K562 (cell line): ENCODE measurements around the gene CRTC3. TPM values are rescaled to one million over a fixed set of nuclear protein-coding genes. Genes with fewer than 3 reads are reported as not detected.

Experiments used
- KAT7 ChIP-seq: sonication (generic); formaldehyde crosslinking; IDR thresholded peaks from 2 replicates; pipeline ENCODE4 v1.8.0; 2022; ENCODE audit warnings: missing genetic modification reagents, mild to moderate bottlenecking, borderline replicate concordance
- MAFG ChIP-seq: fragments of 450-650 bp; conservative IDR thresholded peaks from 2 replicates; pipeline ENCODE4 v1.6.1; 2016; ENCODE audit warnings: missing genetic modification characterization, missing compliant biosample characterization
- MLLT1 ChIP-seq, 2 experiments: fragments of 450-650 bp; IDR thresholded peaks; 2 replicates each; pipeline ENCODE4 v1.6.1; 2016
- NR2C1 ChIP-seq, 2 experiments: fragments of 450-650 bp; IDR thresholded peaks; 2 replicates each; pipeline ENCODE4 v1.6.1; 2017; ENCODE audit warnings: mild to moderate bottlenecking in 2 of 2, antibody characterized with exemption in 1 of 2, inconsistent platforms in 1 of 2, missing compliant biosample characterization in 1 of 2, missing genetic modification characterization in 1 of 2
- TSHZ1 ChIP-seq: fragments of 250-450 bp; sonication (Bioruptor Pico); IDR thresholded peaks from 2 replicates; pipeline ENCODE4 v1.4.0; 2020; ENCODE audit warnings: mild to moderate bottlenecking, moderate library complexity
- U2AF1 ChIP-seq: fragments of 200-400 bp; formaldehyde crosslinking; optimal IDR thresholded peaks from 2 replicates; pipeline ENCODE3; 2017; ENCODE audit warnings: mild to moderate bottlenecking, low read depth, low read length, moderate library complexity
- ZBTB17 ChIP-seq: fragments of 450-650 bp; formaldehyde crosslinking; IDR thresholded peaks from 2 replicates; pipeline ENCODE4 v1.4.0; 2020; ENCODE audit warnings: mild to moderate bottlenecking
- ZNF175 ChIP-seq: fragments of 200-800 bp; sonication (Bioruptor generic); IDR thresholded peaks from 2 replicates; pipeline ENCODE4 v1.6.1; 2016; ENCODE audit warnings: low read depth, mild to moderate bottlenecking, missing genetic modification characterization, missing compliant biosample characterization
- ZNF589 ChIP-seq: fragments of 200-800 bp; sonication (Bioruptor generic); IDR thresholded peaks from 2 replicates; pipeline ENCODE4 v1.6.1; 2016; ENCODE audit warnings: low read depth, missing genetic modification characterization, missing compliant biosample characterization
- polyA plus RNA-seq, 8 experiments: library from polyadenylated mRNA; depleted of rRNA in 4 of 8; stranded (reverse) in 5 of 8; unstranded in 3 of 8; fragments of >200 nt; fragmentation: Nextera tagmentation in 2 of 8; fragmentation: Illumina TruSeq in 1 of 8; extraction: Ambion mirVana in 2 of 8; extraction: Trizol in 1 of 8; gene quantifications; 2 replicates each; pipeline versions ENCODE4 v1.2.1 to v1.2.3, GENCODE V29; 2011 to 2014; ENCODE audit warnings: inconsistent platforms in 1 of 8, missing spikeins in 1 of 8
- total RNA-seq, 7 experiments: library from RNA; depleted of rRNA in 6 of 7; stranded (reverse); fragments of >200 nt in 6 of 7; fragmentation: Illumina TruSeq in 2 of 7; extraction: Trizol in 2 of 7; gene quantifications; 2 replicates each; pipeline versions ENCODE4 v1.2.1 to v1.2.3, GENCODE V29; 2011 to 2021; ENCODE audit warnings: low replicate concordance in 1 of 7
- TF ChIP-seq, protein P1 (sequence below): sonication (generic); formaldehyde crosslinking; IDR thresholded peaks from 2 replicates; pipeline ENCODE4 v1.8.0; 2023; ENCODE audit warnings: missing genetic modification reagents, mild to moderate bottlenecking, borderline replicate concordance

The CRTC3 gene
- total and polyA plus RNA-seq, 9 of the 15 experiments (the other 6 are each of a cell fraction or from before 2014, with no cell fraction given), result 1.2 to 19.0 (median 11.6) TPM

DNA sequence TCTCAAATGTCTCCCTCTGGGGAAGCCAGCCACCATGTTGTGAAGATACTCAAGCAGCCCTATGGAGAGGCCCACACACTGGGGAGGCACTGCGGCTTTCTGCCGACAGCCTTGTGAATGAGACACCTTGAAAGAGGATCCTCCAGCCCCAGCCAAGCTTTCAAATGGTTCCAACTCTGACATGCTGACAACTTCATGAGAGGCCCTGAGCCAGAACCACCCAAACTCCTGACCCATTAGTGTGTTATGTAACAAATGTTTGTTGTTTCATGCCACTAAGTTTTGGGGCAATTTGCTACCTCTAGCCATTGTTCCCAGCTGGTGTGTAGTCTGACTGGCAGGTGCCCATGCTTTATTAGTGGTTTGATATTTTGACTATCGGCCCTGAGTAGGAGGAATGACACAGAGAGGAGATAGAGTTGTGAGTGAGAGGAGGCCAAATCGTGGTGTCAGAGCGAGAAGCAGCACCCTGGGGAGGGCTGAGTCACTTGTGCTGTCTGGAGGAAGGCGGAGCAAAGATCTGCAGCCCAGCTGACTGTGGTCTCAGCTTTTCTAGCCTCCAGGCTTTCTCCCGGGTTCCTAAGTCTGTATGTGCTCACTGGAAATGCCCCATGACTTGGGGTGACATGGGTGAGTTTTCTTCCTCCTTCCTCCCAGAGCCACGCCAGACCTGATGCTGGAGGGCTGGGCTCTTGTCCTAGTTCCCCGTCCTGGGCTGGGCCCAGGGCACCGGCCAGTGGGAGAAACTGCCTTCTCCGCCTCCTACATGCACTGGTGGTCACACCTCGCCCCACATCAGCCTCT is 130.7 kb downstream of the CRTC3 start (continued):
- TF ChIP-seq ZBTB17 (CRISPR knock-in tag) (no peak), TSHZ1 (no peak), ZNF175 (peak; percentile 23; the same call in 1 of the 2 replicates), MLLT1 (IDR thresholded peaks at IDR 0.05) (peak in 1 of 2 experiments; percentile 69; a peak in 1 of 4 replicates), MAFG (tag) (peak; percentile 44; the same call in 1 of the 2 replicates), KAT7 (CRISPR knock-in tag) (0 out of 2 replicates have a peak, but pooled peaks have one; percentile 12), U2AF1 (no peak), NR2C1 (IDR thresholded peaks at IDR 0.05) (no peak), NR2C1 (tag; IDR thresholded peaks at IDR 0.05) (peak; percentile 55; the same call in 1 of the 2 replicates), ZNF589 (CRISPR knock-in tag) (peak; percentile 81; the same call in 1 of the 2 replicates)
- TF ChIP-seq, protein P1, sequence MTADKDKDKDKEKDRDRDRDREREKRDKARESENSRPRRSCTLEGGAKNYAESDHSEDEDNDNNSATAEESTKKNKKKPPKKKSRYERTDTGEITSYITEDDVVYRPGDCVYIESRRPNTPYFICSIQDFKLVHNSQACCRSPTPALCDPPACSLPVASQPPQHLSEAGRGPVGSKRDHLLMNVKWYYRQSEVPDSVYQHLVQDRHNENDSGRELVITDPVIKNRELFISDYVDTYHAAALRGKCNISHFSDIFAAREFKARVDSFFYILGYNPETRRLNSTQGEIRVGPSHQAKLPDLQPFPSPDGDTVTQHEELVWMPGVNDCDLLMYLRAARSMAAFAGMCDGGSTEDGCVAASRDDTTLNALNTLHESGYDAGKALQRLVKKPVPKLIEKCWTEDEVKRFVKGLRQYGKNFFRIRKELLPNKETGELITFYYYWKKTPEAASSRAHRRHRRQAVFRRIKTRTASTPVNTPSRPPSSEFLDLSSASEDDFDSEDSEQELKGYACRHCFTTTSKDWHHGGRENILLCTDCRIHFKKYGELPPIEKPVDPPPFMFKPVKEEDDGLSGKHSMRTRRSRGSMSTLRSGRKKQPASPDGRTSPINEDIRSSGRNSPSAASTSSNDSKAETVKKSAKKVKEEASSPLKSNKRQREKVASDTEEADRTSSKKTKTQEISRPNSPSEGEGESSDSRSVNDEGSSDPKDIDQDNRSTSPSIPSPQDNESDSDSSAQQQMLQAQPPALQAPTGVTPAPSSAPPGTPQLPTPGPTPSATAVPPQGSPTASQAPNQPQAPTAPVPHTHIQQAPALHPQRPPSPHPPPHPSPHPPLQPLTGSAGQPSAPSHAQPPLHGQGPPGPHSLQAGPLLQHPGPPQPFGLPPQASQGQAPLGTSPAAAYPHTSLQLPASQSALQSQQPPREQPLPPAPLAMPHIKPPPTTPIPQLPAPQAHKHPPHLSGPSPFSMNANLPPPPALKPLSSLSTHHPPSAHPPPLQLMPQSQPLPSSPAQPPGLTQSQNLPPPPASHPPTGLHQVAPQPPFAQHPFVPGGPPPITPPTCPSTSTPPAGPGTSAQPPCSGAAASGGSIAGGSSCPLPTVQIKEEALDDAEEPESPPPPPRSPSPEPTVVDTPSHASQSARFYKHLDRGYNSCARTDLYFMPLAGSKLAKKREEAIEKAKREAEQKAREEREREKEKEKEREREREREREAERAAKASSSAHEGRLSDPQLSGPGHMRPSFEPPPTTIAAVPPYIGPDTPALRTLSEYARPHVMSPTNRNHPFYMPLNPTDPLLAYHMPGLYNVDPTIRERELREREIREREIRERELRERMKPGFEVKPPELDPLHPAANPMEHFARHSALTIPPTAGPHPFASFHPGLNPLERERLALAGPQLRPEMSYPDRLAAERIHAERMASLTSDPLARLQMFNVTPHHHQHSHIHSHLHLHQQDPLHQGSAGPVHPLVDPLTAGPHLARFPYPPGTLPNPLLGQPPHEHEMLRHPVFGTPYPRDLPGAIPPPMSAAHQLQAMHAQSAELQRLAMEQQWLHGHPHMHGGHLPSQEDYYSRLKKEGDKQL (CRISPR knock-in tag), result no peak
